ENCODE data around the gene UGGT1.
"Not testable (repeated sequence)": the region's sequence is repeated elsewhere in the genome, so short reads cannot be mapped to it uniquely, and the experiment has no call there.

UGGT1 gene

DNA sequence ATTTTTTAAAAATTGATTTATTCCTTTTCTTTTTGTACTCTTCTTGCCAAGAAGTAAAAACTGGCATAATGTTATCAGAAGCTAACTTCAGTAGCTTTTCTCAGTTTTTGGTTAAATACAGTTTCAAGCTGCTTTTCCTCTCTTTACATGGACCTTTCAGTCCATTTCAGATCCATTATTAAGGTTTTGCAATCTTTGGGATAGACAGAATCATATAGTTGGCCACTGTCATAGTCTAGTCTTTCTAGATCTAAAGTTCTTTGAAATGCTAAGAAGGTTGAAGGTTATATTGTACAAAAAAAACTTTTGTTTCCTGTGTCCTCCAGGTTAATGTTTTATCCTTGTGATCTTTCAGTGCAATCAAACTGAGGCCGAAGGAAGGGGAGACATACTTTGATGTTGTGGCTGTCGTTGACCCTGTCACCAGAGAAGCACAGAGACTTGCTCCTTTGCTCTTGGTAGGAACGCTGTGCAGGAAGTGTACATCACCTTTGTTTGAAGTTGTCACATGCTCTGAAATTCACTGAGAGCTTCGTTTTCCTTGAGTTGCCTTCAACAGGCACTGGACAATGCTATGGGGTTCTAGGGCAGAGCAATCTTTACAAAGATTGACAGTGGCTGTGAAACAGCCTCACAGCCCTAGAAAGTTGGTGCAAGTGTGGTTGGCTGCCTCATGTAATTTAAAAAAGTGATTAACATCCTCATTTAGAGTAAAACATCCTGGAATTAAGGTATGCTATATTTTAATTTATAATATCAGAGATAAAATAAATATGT is 79.1 kb downstream of the UGGT1 start:
- CTCF ChIA-PET, result interaction anchor here (0.9 to 2.1 kb wide), 3 partner anchors 9 to 137 kb away, joined by 3 to 12 read pairs (median 4); no protein-coding TSS in a partner anchor
- no peak overlapping the region for H3K4me3 ChIP-seq (ENCODE audit: low read depth, low read length)
- no peak for TF ChIP-seq CTCF (IDR thresholded peaks at IDR 0.05; ENCODE audit: insufficient read depth, low read length, missing control alignments)
- POLR2A ChIA-PET, result no interaction called here
- DNase-seq (ENCODE audit: low read depth, low spot score), result no peak

GRCh38 chr2:128170776-128171175 is 79.8 kb downstream of the UGGT1 start:
- DNase-seq (ENCODE audit: low read depth, low spot score), result no peak
- POLR2A ChIA-PET, result no interaction called here
- no peak overlapping the region for H3K4me3 ChIP-seq (ENCODE audit: low read depth, low read length)
- CTCF ChIA-PET, result interaction anchor here (1.1 to 1.7 kb wide), 5 partner anchors 9 to 1753 kb away, joined by 3 to 6 read pairs (median 3); no protein-coding TSS in a partner anchor
- no peak for TF ChIP-seq CTCF (IDR thresholded peaks at IDR 0.05; ENCODE audit: insufficient read depth, low read length, missing control alignments)

- CTCF ChIA-PET, result interaction anchor here (1.1 to 1.8 kb wide), 8 partner anchors 10 to 1751 kb away, joined by 3 to 6 read pairs (median 4); no protein-coding TSS in a partner anchor
Observed at GRCh38 chr2:128172191-128172590, 81.2 kb downstream of the UGGT1 start.

DNA sequence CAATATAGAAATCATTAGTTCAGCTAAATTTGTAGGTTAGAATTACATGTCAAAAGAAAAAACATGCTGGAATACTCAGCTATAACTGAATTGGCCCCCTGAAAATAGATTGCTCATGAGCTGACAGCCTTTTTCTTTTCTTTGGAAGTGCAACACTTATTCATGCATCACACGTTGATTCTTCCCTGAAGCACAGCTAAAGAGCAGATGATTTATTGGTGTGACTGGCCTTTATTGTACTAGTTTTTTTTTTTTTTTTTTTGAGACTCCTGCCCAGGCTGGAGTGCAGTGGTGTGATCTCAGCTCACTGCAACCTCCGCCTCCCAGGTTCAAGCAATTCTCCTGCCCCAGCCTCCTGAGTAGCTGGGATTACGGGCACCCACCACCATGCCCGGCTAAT is 83.1 kb downstream of the UGGT1 start:
- CTCF ChIA-PET, result interaction anchor here (0.6 to 1.6 kb wide), 3 partner anchors 9 to 301 kb away, joined by 3 to 5 read pairs (median 4); no protein-coding TSS in a partner anchor
- DNase-seq (ENCODE audit: low read depth, low spot score); H3K4me3 ChIP-seq (ENCODE audit: low read depth, low read length); POLR2A ChIA-PET: not testable (repeated sequence)

More at GRCh38 chr2:128172191-128172590, 81.2 kb downstream of the UGGT1 start:
- DNase-seq (ENCODE audit: low read depth, low spot score), result no peak
- POLR2A ChIA-PET, result no interaction called here
- H3K4me3 ChIP-seq (ENCODE audit: low read depth, low read length), result no peak overlapping the region
- TF ChIP-seq CTCF (IDR thresholded peaks at IDR 0.05; ENCODE audit: insufficient read depth, low read length, missing control alignments), result peak; percentile 35

- DNase-seq (ENCODE audit: low read depth, low spot score), result no peak
- no peak overlapping the region for H3K4me3 ChIP-seq (ENCODE audit: low read depth, low read length)
- no peak for TF ChIP-seq CTCF (IDR thresholded peaks at IDR 0.05; ENCODE audit: insufficient read depth, low read length, missing control alignments)
- POLR2A ChIA-PET, result no interaction called here
- CTCF ChIA-PET, result interaction anchor here (1.0 to 1.5 kb wide), 2 partner anchors 57 to 1746 kb away, joined by 3 to 4 read pairs; no protein-coding TSS in a partner anchor
Observed at GRCh38 chr2:128177315-128177714, 86.3 kb downstream of the UGGT1 start.

GRCh38 chr2:128178149-128178649 is 87.2 kb downstream of the UGGT1 start:
- DNase-seq (ENCODE audit: low read depth, low spot score), result no peak
- ChIA-PET POLR2A (no interaction called here), CTCF (interaction anchor here (1.1 to 3.1 kb wide), 10 partner anchors 9 to 1672 kb away, joined by 4 to 17 read pairs (median 7); partner anchors contain the start of gene UGGT1)
- no peak for TF ChIP-seq CTCF (IDR thresholded peaks at IDR 0.05; ENCODE audit: insufficient read depth, low read length, missing control alignments)
- no peak overlapping the region for H3K4me3 ChIP-seq (ENCODE audit: low read depth, low read length)

All from AG04449 (cell line).